Body of pancreas (tissue), 4 donors: ENCODE results near the gene ZNF804B. TPM values are rescaled to one million over a fixed set of nuclear protein-coding genes. Genes with fewer than 3 reads are reported as not detected.

Source experiments
- ATAC-seq: fragments of 150-250 bp; one replicate; pipeline ENCODE4 v1.9.1; 2016
- DNase-seq, 4 donors: peaks; one replicate each; pipeline ENCODE4 v3.0.0-alpha.2; 2019
- H3K27ac ChIP-seq, 4 donors: fragments of 200-600 bp; sonication (generic); 1 replicate in 3 of 4; 2 replicates in 1 of 4; pipeline versions ENCODE4 v1.5.1 to v1.6.1; 2016 to 2019; ENCODE audit warnings: mild to moderate bottlenecking in 1 of 4, mixed read lengths in 1 of 4, moderate library complexity in 1 of 4
- H3K27me3 ChIP-seq, 2 donors: fragments of 200-600 bp; sonication (generic); one replicate each; pipeline ENCODE4 v1.6.0; 2016; ENCODE audit warnings: mild to moderate bottlenecking in 1 of 2
- H3K36me3 ChIP-seq, 2 donors: fragments of 200-600 bp; sonication (generic); replicated peaks in 1 of 2; 2 replicates each; pipeline ENCODE4 v1.5.1; 2016; ENCODE audit warnings: low read depth in 2 of 2; ENCODE audit not compliant: insufficient read depth in 1 of 2
- H3K4me1 ChIP-seq: fragments of 200-600 bp; sonication (generic); one replicate; pipeline ENCODE4 v1.6.0; 2016
- H3K4me3 ChIP-seq, 2 donors: fragments of 200-600 bp; sonication (generic); 1 replicate in 1 of 2; 2 replicates in 1 of 2; pipeline ENCODE4 v1.5.1; 2016 to 2019
- H3K9me3 ChIP-seq, 3 donors: fragments of 200-600 bp; sonication (generic); 1 replicate in 2 of 3; 2 replicates in 1 of 3; pipeline ENCODE4 v1.5.1; 2016
- CTCF ChIP-seq, 7 experiments: fragments of 450-650 bp in 4 of 7; fragments of 200-600 bp in 3 of 7; sonication (generic) in 3 of 7; IDR thresholded peaks; one replicate each; pipeline ENCODE4 v1.5.1; 2016 to 2019; ENCODE audit warnings: antibody characterized with exemption in 7 of 7
- POLR2A ChIP-seq, 3 donors: fragments of 450-650 bp; IDR thresholded peaks; one replicate each; pipeline ENCODE4 v1.6.1; 2016; ENCODE audit warnings: antibody characterized with exemption in 3 of 3, mild to moderate bottlenecking in 2 of 3
- WGBS, 2 donors: methylation state at CpG; one replicate each; pipeline ENCODE4 v1.1.5; 2017; 5-methylcytosine and 5-hydroxymethylcytosine counted together
- intact Hi-C: fragments of 100-400 bp; cut with DNase I; formaldehyde crosslinking; loops from one replicate; pipeline ENCODE4 v1.15.1; 2023
- total RNA-seq, 2 donors: library from RNA; depleted of rRNA; stranded (reverse); fragments of >200 nt; gene quantifications; one replicate each; pipeline ENCODE4 v1.1.0, GENCODE V29; 2016

Gene ZNF804B
- total RNA-seq, 2 donors from 2014 or later = under 0.01 to 4.9 TPM

- WGBS, 2 donors = 58 to 59% methylated on average over 1 of the region's 1 CpG
- DNase-seq = no peak
- intact Hi-C loops = no loop called here
Measured at GRCh38 chr7:89316584-89317251, 557.2 kb downstream of the ZNF804B start.

GRCh38 chr7:89332026-89332425 lies 572.5 kb downstream of the ZNF804B start:
- no peak overlapping the region for H3K4me3 ChIP-seq
- TF ChIP-seq CTCF (IDR thresholded peaks at IDR 0.05) (no peak), POLR2A (IDR thresholded peaks at IDR 0.05) (no peak)
- WGBS, 2 donors = 75 to 77% methylated on average over 1 of the region's 1 CpG
- H3K4me1 ChIP-seq = no peaks in the 10 kb centered on the region
- DNase-seq (no peak), ATAC-seq (no peak)
- no peaks in the 10 kb centered on the region for H3K9me3 ChIP-seq
- no peaks in the 10 kb centered on the region for H3K36me3 ChIP-seq
- intact Hi-C loops = no loop called here
- H3K27ac ChIP-seq = no peak overlapping the region
- no peaks in the 10 kb centered on the region for H3K27me3 ChIP-seq

More at GRCh38 chr7:89316584-89317251, 557.2 kb downstream of the ZNF804B start:
- no peaks in the 10 kb centered on the region for H3K4me1 ChIP-seq
- no peaks in the 10 kb centered on the region for H3K36me3 ChIP-seq
- no peaks in the 10 kb centered on the region for H3K9me3 ChIP-seq
- no peak for TF ChIP-seq CTCF (IDR thresholded peaks at IDR 0.05)
- no peak for TF ChIP-seq POLR2A (IDR thresholded peaks at IDR 0.05)
- no peak overlapping the region for H3K27ac ChIP-seq
- H3K27me3 ChIP-seq = no peaks in the 10 kb centered on the region
- H3K4me3 ChIP-seq = no peak overlapping the region
- no peak for ATAC-seq

- no peaks in the 10 kb centered on the region for H3K9me3 ChIP-seq
- H3K36me3 ChIP-seq = no peaks in the 10 kb centered on the region
- 77 to 79% methylated on average over 1 of the region's 1 CpG for WGBS, 2 donors
- intact Hi-C loops = no loop called here
- H3K4me3 ChIP-seq = no peak overlapping the region
- no peak for TF ChIP-seq CTCF (IDR thresholded peaks at IDR 0.05)
- no peak for TF ChIP-seq POLR2A (IDR thresholded peaks at IDR 0.05)
- no peak overlapping the region for H3K27ac ChIP-seq
- ATAC-seq (no peak), DNase-seq (no peak)
- H3K4me1 ChIP-seq = no peaks in the 10 kb centered on the region
- no peaks in the 10 kb centered on the region for H3K27me3 ChIP-seq
Measured at GRCh38 chr7:89334797-89335196, 575.3 kb downstream of the ZNF804B start.

- no peak for ATAC-seq
- H3K9me3 ChIP-seq = no peaks in the 10 kb centered on the region
- no peaks in the 10 kb centered on the region for H3K36me3 ChIP-seq
- no peaks in the 10 kb centered on the region for H3K27me3 ChIP-seq
- H3K4me1 ChIP-seq = no peaks in the 10 kb centered on the region
- DNase-seq = no peak
- intact Hi-C loops = no loop called here
- no peak overlapping the region for H3K27ac ChIP-seq
- H3K4me3 ChIP-seq = no peak overlapping the region
- TF ChIP-seq POLR2A (IDR thresholded peaks at IDR 0.05) (no peak), CTCF (IDR thresholded peaks at IDR 0.05) (no peak)
- WGBS, 2 donors = 81 to 85% methylated on average over 3 of the region's 3 CpGs
Measured at GRCh38 chr7:89335490-89335889, 576.0 kb downstream of the ZNF804B start.

GRCh38 chr7:89336121-89336520 lies 576.6 kb downstream of the ZNF804B start:
- intact Hi-C loops = no loop called here
- ATAC-seq (no peak), DNase-seq (no peak)
- H3K36me3 ChIP-seq = no peaks in the 10 kb centered on the region
- no peak overlapping the region for H3K4me3 ChIP-seq
- H3K27me3 ChIP-seq = no peaks in the 10 kb centered on the region
- no peaks in the 10 kb centered on the region for H3K9me3 ChIP-seq
- no peak overlapping the region for H3K27ac ChIP-seq
- no peaks in the 10 kb centered on the region for H3K4me1 ChIP-seq
- TF ChIP-seq POLR2A (IDR thresholded peaks at IDR 0.05) (no peak), CTCF (IDR thresholded peaks at IDR 0.05) (no peak)
- WGBS, 2 donors = 74 to 83% methylated on average over 5 of the region's 5 CpGs
